Smooth muscle cell (in vitro differentiated cells): ENCODE data around the gene SV2B. TPM values are rescaled to one million over a fixed set of nuclear protein-coding genes. Genes with fewer than 3 reads are reported as not detected.

ENCODE experiments used
- DNase-seq: peaks from one replicate; lab custom pipeline; 2025; ENCODE audit not compliant: unreplicated experiment; lab: John Stamatoyannopoulos, UW
- H2AFZ ChIP-seq: fragments of 200-600 bp; sonication (generic); 2 replicates; pipeline ENCODE4 v1.6.0; 2016; ENCODE audit warnings: antibody characterized with exemption, low read depth, mild to moderate bottlenecking
- H3F3A ChIP-seq: fragments of 200-600 bp; sonication (generic); 2 replicates; pipeline ENCODE4 v1.6.0; 2017; ENCODE audit warnings: antibody characterized with exemption, low read depth
- H3K27ac ChIP-seq: fragments of 200-600 bp; sonication (generic); 2 replicates; pipeline ENCODE4 v1.5.1; 2016; ENCODE audit warnings: low read depth, mild to moderate bottlenecking
- H3K27me3 ChIP-seq: fragments of 200-600 bp; sonication (generic); 2 replicates; pipeline ENCODE4 v1.6.1; 2016; ENCODE audit warnings: low read depth, mild to moderate bottlenecking
- H3K36me3 ChIP-seq: fragments of 200-600 bp; sonication (generic); 2 replicates; pipeline ENCODE4 v1.5.1; 2016; ENCODE audit warnings: low read depth
- H3K4me1 ChIP-seq: fragments of 200-600 bp; sonication (generic); 2 replicates; pipeline ENCODE4 v1.5.1; 2016; ENCODE audit warnings: low read depth
- H3K4me2 ChIP-seq: fragments of 200-600 bp; sonication (generic); 2 replicates; pipeline ENCODE4 v1.6.0; 2016; ENCODE audit warnings: mild to moderate bottlenecking
- H3K4me3 ChIP-seq: fragments of 200-600 bp; sonication (generic); 2 replicates; pipeline ENCODE4 v1.5.1; 2016; ENCODE audit warnings: mild to moderate bottlenecking
- H3K79me2 ChIP-seq: fragments of 200-600 bp; sonication (generic); 2 replicates; pipeline ENCODE4 v1.6.0; 2016; ENCODE audit warnings: low read depth, mild to moderate bottlenecking
- H3K9ac ChIP-seq: fragments of 200-600 bp; sonication (generic); 2 replicates; pipeline ENCODE4 v1.6.0; 2016; ENCODE audit warnings: low read depth
- H3K9me3 ChIP-seq: fragments of 200-600 bp; sonication (generic); replicated peaks from 2 replicates; pipeline ENCODE4 v1.5.1; 2016; ENCODE audit warnings: low read depth
- H4K20me1 ChIP-seq: fragments of 200-600 bp; sonication (generic); 2 replicates; pipeline ENCODE4 v1.6.0; 2016; ENCODE audit warnings: low read depth
- CTCF ChIP-seq: fragments of 200-600 bp; sonication (generic); IDR thresholded peaks from 2 replicates; pipeline ENCODE4 v1.5.1; 2017; ENCODE audit warnings: borderline replicate concordance, mild to moderate bottlenecking, antibody characterized with exemption; ENCODE audit not compliant: insufficient read depth, poor library complexity, severe bottlenecking
- WGBS: methylation state at CpG from one replicate; pipeline ENCODE4 v1.1.7; 2016; ENCODE audit warnings: low lambda C conversion rate; 5-methylcytosine and 5-hydroxymethylcytosine counted together
- polyA plus RNA-seq: library from polyadenylated mRNA; unstranded; fragments of >200 nt; fragmentation: Nextera tagmentation; extraction: Ambion mirVana; gene quantifications from 2 replicates; pipeline ENCODE4 v1.2.1, GENCODE V29; 2016
- total RNA-seq: library from RNA; depleted of rRNA; stranded (reverse); fragments of >200 nt; gene quantifications from 2 replicates; pipeline ENCODE4 v1.2.3, GENCODE V29; 2014

The SV2B gene
- total and polyA plus RNA-seq, 2 experiments from 2014 or later = not detected

GRCh38 chr15:91289324-91289723 lies 189.3 kb downstream of the SV2B start:
- Histone ChIP-seq H3K79me2 (no peaks in the 10 kb centered on the region), H2AFZ (no peak overlapping the region), H3K9me3 (no peaks in the 10 kb centered on the region), H3K36me3 (no peaks in the 10 kb centered on the region), H3F3A (no peaks in the 10 kb centered on the region), H3K4me2 (no peak overlapping the region), H3K9ac (no peak overlapping the region), H3K4me1 (no peaks in the 10 kb centered on the region), H3K4me3 (no peak overlapping the region), H4K20me1 (no peaks in the 10 kb centered on the region), H3K27me3 (peaks cover 1% of the 10 kb centered on the region), H3K27ac (no peak overlapping the region)
- no peak for TF ChIP-seq CTCF
- WGBS = 61% methylated on average over 1 of the region's 1 CpG
- no peak for DNase-seq

- Histone ChIP-seq H4K20me1 (no peaks in the 10 kb centered on the region), H3K79me2 (no peaks in the 10 kb centered on the region), H2AFZ (no peak overlapping the region), H3K9me3 (no peaks in the 10 kb centered on the region), H3F3A (no peaks in the 10 kb centered on the region), H3K27ac (no peak overlapping the region), H3K4me2 (no peak overlapping the region), H3K9ac (no peak overlapping the region), H3K36me3 (no peaks in the 10 kb centered on the region), H3K27me3 (peaks cover 11% of the 10 kb centered on the region), H3K4me1 (no peaks in the 10 kb centered on the region), H3K4me3 (no peak overlapping the region)
- no peak for DNase-seq
- no peak for TF ChIP-seq CTCF
- 91% methylated on average over 6 of the region's 6 CpGs for WGBS
These were observed 190.5 kb downstream of the SV2B start for GRCh38 chr15:91290553-91290952.

DNA sequence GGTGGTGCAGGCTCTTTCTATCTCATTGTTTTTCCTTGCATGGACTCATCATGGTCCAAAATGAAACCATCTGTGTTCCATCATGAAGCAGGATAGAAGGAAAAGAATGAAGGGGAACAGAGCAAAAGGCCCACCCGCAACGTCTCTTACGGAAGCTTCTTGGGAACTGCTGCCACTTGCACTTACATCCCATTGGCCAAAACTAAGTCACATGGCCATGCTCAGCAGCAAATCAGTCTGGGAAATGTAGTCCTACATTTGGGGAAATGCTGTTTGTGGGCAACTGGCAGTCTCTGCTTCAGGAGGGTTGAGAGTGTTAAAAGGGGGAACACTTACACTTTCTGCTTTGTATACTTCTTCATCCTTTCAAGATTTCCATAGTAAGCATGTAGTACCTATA lies 191.6 kb downstream of the SV2B start:
- Histone ChIP-seq H3K4me2 (no peak overlapping the region), H3K79me2 (no peaks in the 10 kb centered on the region), H3F3A (no peaks in the 10 kb centered on the region), H3K27ac (no peak overlapping the region), H3K4me3 (no peak overlapping the region), H3K9me3 (no peaks in the 10 kb centered on the region), H3K9ac (no peak overlapping the region), H3K36me3 (no peaks in the 10 kb centered on the region), H4K20me1 (no peaks in the 10 kb centered on the region), H3K27me3 (peaks cover 14% of the 10 kb centered on the region), H3K4me1 (no peaks in the 10 kb centered on the region), H2AFZ (no peak overlapping the region)
- no peak for DNase-seq
- 56% methylated on average over 3 of the region's 3 CpGs for WGBS
- TF ChIP-seq CTCF = no peak

GRCh38 chr15:91294344-91294743 lies 194.3 kb downstream of the SV2B start:
- 85% methylated on average over 1 of the region's 1 CpG for WGBS
- no peaks in the 10 kb centered on the region for H3K36me3 ChIP-seq
- no peaks in the 10 kb centered on the region for H3K79me2 ChIP-seq
- no peak overlapping the region for H3K4me2 ChIP-seq
- no peak overlapping the region for H3K9ac ChIP-seq
- no peaks in the 10 kb centered on the region for H4K20me1 ChIP-seq
- no peak for TF ChIP-seq CTCF
- no peaks in the 10 kb centered on the region for H3K4me1 ChIP-seq
- no peaks in the 10 kb centered on the region for H3F3A ChIP-seq
- peaks cover 19% of the 10 kb centered on the region for H3K27me3 ChIP-seq
- no peak overlapping the region for H2AFZ ChIP-seq
- H3K27ac ChIP-seq = no peak overlapping the region
- no peak overlapping the region for H3K4me3 ChIP-seq
- no peaks in the 10 kb centered on the region for H3K9me3 ChIP-seq
- DNase-seq = no peak
